ENCODE results near the gene LHFPL4.

GRCh38 chr3:9496893-9497292 is 56.7 kb downstream of the LHFPL4 start:
- no peak for TF ChIP-seq GATA2 (IDR thresholded peaks at IDR 0.05; ENCODE audit: low read depth, low read length)
- TF ChIP-seq GATA3 (IDR thresholded peaks at IDR 0.05; ENCODE audit: low read depth, low read length), result no peak

Data from SH-SY5Y (cell line).